ENCODE results near the gene NAXD.

DNA sequence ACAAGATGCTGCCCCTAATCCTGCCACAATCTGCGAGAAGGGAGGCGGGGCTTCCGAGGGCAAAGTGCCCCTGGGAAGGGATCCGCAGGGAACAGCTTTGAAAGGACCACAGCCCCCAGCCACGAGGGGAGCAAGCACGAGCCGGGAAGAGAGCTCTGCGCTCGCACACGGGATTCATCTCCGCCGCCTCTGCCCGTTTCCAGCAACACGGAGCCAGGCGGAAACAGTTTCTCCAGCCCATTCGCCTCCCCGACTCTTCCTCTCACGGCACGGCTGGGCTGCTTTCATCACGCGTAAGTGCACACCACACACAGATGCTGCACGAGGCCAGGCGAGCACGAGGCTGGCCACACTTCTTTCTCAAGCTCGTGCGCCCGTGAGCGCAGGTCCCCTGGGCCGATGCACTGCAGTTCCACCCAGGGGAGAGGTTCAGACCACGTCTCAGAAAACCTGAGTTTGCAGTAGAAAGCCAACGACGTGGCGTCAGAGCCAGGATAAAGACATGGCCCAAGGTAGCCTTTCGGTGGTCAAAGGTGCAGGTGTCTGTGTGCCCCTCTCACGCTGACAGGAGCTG is 33.6 kb downstream of the NAXD start:
- TF ChIP-seq, protein P1, sequence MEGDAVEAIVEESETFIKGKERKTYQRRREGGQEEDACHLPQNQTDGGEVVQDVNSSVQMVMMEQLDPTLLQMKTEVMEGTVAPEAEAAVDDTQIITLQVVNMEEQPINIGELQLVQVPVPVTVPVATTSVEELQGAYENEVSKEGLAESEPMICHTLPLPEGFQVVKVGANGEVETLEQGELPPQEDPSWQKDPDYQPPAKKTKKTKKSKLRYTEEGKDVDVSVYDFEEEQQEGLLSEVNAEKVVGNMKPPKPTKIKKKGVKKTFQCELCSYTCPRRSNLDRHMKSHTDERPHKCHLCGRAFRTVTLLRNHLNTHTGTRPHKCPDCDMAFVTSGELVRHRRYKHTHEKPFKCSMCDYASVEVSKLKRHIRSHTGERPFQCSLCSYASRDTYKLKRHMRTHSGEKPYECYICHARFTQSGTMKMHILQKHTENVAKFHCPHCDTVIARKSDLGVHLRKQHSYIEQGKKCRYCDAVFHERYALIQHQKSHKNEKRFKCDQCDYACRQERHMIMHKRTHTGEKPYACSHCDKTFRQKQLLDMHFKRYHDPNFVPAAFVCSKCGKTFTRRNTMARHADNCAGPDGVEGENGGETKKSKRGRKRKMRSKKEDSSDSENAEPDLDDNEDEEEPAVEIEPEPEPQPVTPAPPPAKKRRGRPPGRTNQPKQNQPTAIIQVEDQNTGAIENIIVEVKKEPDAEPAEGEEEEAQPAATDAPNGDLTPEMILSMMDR (IDR thresholded peaks at IDR 0.05), result no peak
- TF ChIP-seq POLR2A (IDR thresholded peaks at IDR 0.05), result no peak

Measured in body of pancreas (tissue), 4 donors.